ENCODE results near the gene HIGD1C.

The HIGD1C gene

DNA sequence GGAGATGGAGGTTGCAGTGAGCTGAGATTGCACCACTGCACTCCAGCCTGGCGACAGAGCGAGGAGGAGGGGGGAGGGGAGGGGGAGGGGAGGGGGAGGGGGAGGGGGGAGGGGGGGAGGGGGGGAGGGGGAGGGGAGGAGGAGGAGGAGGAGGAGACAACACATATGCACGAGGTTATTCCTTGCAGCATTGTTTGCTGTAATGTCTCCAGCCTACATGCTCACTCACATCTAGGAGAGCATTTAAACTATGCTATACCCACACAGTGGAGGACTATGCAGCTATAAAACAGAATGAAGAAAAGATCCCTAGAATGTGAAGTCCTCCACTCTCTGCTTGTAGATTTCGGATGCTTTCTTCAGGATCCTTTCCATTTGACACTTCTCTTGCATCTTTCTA is 3.5 kb upstream of the HIGD1C start:
- H3K4me1 ChIP-seq (ENCODE audit: control insufficient read depth, low read length): peaks cover 4% of the 10 kb centered on the region; the same call in 1 of the 2 replicates
- H3K9me2 ChIP-seq (replicated peaks; ENCODE audit: control insufficient read depth, low read length): no peaks in the 10 kb centered on the region
- H4K20me1 ChIP-seq (ENCODE audit: control insufficient read depth, insufficient read depth, low read depth, low read length): no peaks in the 10 kb centered on the region
- no peaks in the 10 kb centered on the region for H3K79me2 ChIP-seq (ENCODE audit: control insufficient read depth, low read length)
- H3K4me2 ChIP-seq (ENCODE audit: low read length): no peak overlapping the region
- TF ChIP-seq, protein P1, sequence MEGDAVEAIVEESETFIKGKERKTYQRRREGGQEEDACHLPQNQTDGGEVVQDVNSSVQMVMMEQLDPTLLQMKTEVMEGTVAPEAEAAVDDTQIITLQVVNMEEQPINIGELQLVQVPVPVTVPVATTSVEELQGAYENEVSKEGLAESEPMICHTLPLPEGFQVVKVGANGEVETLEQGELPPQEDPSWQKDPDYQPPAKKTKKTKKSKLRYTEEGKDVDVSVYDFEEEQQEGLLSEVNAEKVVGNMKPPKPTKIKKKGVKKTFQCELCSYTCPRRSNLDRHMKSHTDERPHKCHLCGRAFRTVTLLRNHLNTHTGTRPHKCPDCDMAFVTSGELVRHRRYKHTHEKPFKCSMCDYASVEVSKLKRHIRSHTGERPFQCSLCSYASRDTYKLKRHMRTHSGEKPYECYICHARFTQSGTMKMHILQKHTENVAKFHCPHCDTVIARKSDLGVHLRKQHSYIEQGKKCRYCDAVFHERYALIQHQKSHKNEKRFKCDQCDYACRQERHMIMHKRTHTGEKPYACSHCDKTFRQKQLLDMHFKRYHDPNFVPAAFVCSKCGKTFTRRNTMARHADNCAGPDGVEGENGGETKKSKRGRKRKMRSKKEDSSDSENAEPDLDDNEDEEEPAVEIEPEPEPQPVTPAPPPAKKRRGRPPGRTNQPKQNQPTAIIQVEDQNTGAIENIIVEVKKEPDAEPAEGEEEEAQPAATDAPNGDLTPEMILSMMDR (IDR thresholded peaks at IDR 0.05; ENCODE audit: low read depth, low read length, poor library complexity, severe bottlenecking): no peak
- TF ChIP-seq EZH2phosphoT487 (IDR thresholded peaks at IDR 0.05; ENCODE audit: borderline replicate concordance, low read length): no peak
- H3K27ac ChIP-seq (ENCODE audit: low read depth, low read length): no peak overlapping the region
- no peaks in the 10 kb centered on the region for H3K27me3 ChIP-seq (ENCODE audit: control insufficient read depth, low read length)
- no peaks in the 10 kb centered on the region for H3K9me3 ChIP-seq (ENCODE audit: control insufficient read depth, insufficient read depth, low read length)
- H3F3A ChIP-seq (ENCODE audit: control insufficient read depth, insufficient read depth): no peaks in the 10 kb centered on the region
- no peaks in the 10 kb centered on the region for H3K36me3 ChIP-seq (ENCODE audit: control insufficient read depth, low read length)
- H3K4me3 ChIP-seq (ENCODE audit: low read length): no peak overlapping the region

DNA sequence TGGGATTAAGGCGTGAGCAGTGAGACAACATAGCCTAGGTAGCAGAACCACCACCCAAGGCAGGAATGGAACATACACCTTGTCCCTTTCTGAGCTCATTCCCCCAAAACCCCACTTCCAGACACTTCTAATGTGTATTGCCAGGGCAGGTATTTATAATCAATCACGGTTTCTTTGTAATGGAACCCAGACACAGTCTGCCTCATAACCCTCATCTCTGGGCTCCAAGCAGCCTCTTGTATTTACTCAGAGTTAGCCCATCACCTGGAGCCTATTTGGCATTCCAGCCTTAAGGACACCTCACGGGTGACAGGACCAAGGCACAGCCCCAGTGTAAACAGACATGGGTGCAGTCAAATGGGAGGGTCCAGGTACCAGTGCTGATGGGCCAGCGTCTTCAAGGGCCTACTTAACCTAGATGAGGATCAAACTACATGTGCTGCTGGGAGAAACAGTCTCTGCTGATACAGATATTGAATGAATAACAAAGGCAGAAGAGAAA is 2.5 kb upstream of the HIGD1C start:
- H3K9me2 ChIP-seq (replicated peaks; ENCODE audit: control insufficient read depth, low read length): no peaks in the 10 kb centered on the region
- H4K20me1 ChIP-seq (ENCODE audit: control insufficient read depth, insufficient read depth, low read depth, low read length): no peaks in the 10 kb centered on the region
- H3F3A ChIP-seq (ENCODE audit: control insufficient read depth, insufficient read depth): no peaks in the 10 kb centered on the region
- no peaks in the 10 kb centered on the region for H3K27me3 ChIP-seq (ENCODE audit: control insufficient read depth, low read length)
- H3K36me3 ChIP-seq (ENCODE audit: control insufficient read depth, low read length): no peaks in the 10 kb centered on the region
- H3K9me3 ChIP-seq (ENCODE audit: control insufficient read depth, insufficient read depth, low read length): no peaks in the 10 kb centered on the region
- H3K4me1 ChIP-seq (ENCODE audit: control insufficient read depth, low read length): peaks cover 4% of the 10 kb centered on the region; the same call in 1 of the 2 replicates
- H3K79me2 ChIP-seq (ENCODE audit: control insufficient read depth, low read length): no peaks in the 10 kb centered on the region
- H3K27ac ChIP-seq (ENCODE audit: low read depth, low read length): no peak overlapping the region
- no peak overlapping the region for H3K4me3 ChIP-seq (ENCODE audit: low read length)
- H3K4me2 ChIP-seq (ENCODE audit: low read length): no peak overlapping the region
- no peak for TF ChIP-seq EZH2phosphoT487 (IDR thresholded peaks at IDR 0.05; ENCODE audit: borderline replicate concordance, low read length)
- TF ChIP-seq, protein P1 (IDR thresholded peaks at IDR 0.05; ENCODE audit: low read depth, low read length, poor library complexity, severe bottlenecking): no peak

DNA sequence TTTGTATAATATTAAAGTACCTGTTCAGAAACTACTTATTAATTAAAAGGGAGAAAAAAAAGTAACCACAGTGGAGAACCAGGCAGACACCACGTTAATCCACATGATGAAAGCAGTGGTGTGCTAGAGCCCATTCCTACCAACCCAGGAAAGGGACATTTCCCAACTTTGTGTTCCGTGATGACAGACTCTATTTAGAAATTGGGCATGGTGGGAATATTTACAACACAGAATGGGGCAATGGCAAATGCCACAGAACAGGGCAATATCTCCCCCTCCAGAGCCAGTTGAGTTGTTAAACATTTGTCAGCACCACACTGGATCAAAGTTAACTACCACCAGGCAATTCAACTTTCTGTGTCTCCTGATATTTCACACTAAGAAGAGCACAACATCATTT is 1.2 kb upstream of the HIGD1C start:
- no peak overlapping the region for H3K4me3 ChIP-seq (ENCODE audit: low read length)
- H3K36me3 ChIP-seq (ENCODE audit: control insufficient read depth, low read length): no peaks in the 10 kb centered on the region
- peaks cover 4% of the 10 kb centered on the region; the same call in 1 of the 2 replicates for H3K4me1 ChIP-seq (ENCODE audit: control insufficient read depth, low read length)
- H3K9me2 ChIP-seq (replicated peaks; ENCODE audit: control insufficient read depth, low read length): no peaks in the 10 kb centered on the region
- no peaks in the 10 kb centered on the region for H4K20me1 ChIP-seq (ENCODE audit: control insufficient read depth, insufficient read depth, low read depth, low read length)
- no peaks in the 10 kb centered on the region for H3F3A ChIP-seq (ENCODE audit: control insufficient read depth, insufficient read depth)
- H3K9me3 ChIP-seq (ENCODE audit: control insufficient read depth, insufficient read depth, low read length): no peaks in the 10 kb centered on the region
- H3K79me2 ChIP-seq (ENCODE audit: control insufficient read depth, low read length): no peaks in the 10 kb centered on the region
- no peaks in the 10 kb centered on the region for H3K27me3 ChIP-seq (ENCODE audit: control insufficient read depth, low read length)
- H3K4me2 ChIP-seq (ENCODE audit: low read length): no peak overlapping the region
- TF ChIP-seq EZH2phosphoT487 (IDR thresholded peaks at IDR 0.05; ENCODE audit: borderline replicate concordance, low read length): no peak
- TF ChIP-seq, protein P1 (IDR thresholded peaks at IDR 0.05; ENCODE audit: low read depth, low read length, poor library complexity, severe bottlenecking): no peak
- no peak overlapping the region for H3K27ac ChIP-seq (ENCODE audit: low read depth, low read length)
